ENCODE results near the gene DEXI. TPM values are rescaled to one million over a fixed set of nuclear protein-coding genes. Genes with fewer than 3 reads are reported as not detected.

The DEXI gene
- total RNA-seq, 1 donor from 2014 or later: 47.9 TPM

DNA sequence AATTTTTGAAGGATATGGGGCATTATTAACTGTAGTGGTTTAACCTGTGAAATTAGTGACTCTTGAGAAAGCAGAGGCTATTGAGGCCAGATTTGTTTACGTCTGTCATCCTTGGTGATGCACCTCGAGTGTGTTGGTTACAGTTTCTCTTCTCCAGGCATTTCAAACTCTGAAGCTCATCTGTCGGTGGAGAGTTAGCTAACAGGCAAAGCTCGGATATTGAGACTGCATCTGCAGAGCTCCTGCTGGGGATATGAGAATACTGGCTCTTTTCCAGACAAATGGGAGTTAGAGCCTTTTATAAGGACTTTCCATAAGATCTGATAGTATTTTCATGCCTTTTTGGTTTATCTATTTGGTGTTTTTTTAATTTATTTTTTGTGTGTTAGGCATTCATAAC lies 8.8 kb upstream of the DEXI start:
- Histone ChIP-seq H3K27me3 (ENCODE audit: control insufficient read depth, insufficient read depth, low read length) (no peaks in the 10 kb centered on the region), H3K4me3 (ENCODE audit: low read depth, low read length) (no peak overlapping the region), H3K36me3 (ENCODE audit: control insufficient read depth, insufficient read depth, low read length) (no peaks in the 10 kb centered on the region)
- TF ChIP-seq, protein P1, sequence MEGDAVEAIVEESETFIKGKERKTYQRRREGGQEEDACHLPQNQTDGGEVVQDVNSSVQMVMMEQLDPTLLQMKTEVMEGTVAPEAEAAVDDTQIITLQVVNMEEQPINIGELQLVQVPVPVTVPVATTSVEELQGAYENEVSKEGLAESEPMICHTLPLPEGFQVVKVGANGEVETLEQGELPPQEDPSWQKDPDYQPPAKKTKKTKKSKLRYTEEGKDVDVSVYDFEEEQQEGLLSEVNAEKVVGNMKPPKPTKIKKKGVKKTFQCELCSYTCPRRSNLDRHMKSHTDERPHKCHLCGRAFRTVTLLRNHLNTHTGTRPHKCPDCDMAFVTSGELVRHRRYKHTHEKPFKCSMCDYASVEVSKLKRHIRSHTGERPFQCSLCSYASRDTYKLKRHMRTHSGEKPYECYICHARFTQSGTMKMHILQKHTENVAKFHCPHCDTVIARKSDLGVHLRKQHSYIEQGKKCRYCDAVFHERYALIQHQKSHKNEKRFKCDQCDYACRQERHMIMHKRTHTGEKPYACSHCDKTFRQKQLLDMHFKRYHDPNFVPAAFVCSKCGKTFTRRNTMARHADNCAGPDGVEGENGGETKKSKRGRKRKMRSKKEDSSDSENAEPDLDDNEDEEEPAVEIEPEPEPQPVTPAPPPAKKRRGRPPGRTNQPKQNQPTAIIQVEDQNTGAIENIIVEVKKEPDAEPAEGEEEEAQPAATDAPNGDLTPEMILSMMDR (IDR thresholded peaks at IDR 0.05; ENCODE audit: insufficient read depth, low read length, severe bottlenecking): no peak
- DNase-seq (ENCODE audit: low read depth) (no peak), FAIRE-seq (no peak)

DNA sequence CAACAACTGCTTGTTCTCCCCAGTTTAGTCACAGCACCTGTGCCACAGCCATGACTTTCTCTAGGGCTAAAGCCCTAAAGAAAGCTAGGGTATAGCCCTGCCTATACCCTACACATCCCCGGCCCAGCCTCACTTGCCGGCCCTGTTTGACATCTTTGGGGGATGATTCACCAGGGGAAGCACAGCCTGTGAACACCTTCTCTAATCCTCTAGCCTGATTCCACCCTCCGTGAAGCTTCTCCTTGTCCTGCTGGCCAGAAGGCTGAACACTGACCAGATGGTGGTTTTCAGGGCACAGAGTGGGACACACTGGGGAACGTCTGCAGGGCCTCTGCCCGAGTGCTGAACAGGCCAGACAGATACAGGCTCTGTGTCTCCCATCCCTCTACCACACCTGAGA lies 8.1 kb upstream of the DEXI start:
- no peak for FAIRE-seq
- Histone ChIP-seq H3K4me3 (ENCODE audit: low read depth, low read length) (no peak overlapping the region), H3K36me3 (ENCODE audit: control insufficient read depth, insufficient read depth, low read length) (no peaks in the 10 kb centered on the region), H3K27me3 (ENCODE audit: control insufficient read depth, insufficient read depth, low read length) (no peaks in the 10 kb centered on the region)
- peak; percentile 72 for DNase-seq (ENCODE audit: low read depth)
- TF ChIP-seq, protein P1 (IDR thresholded peaks at IDR 0.05; ENCODE audit: insufficient read depth, low read length, severe bottlenecking): no peak

DNA sequence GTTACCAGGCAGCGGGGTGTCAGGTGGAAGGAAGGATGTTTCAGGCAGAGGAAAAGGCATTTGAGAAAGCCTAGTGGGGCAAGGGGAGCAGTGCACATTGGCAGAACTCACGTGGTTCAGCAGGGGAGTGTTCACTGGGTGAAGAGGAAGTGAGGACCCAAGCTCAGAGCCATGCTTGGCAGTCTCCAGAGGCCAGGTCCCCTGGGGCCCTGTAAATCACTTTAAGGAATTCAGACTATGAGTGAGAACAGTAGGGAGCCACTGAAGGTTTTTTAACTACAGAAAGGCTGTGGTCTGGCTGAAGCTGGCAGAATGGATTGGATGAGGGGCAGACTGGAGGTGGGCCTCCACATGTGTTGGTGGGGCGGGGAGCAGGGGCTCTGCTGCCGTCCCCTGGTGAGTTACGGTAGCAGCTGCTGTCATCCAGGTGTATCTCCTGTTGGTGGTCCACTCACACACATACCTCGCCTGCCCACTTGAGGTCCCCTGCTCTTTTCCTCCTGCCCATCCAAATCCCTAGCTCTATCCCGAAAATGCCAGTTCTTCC lies 7.2 kb upstream of the DEXI start:
- no peaks in the 10 kb centered on the region for H3K36me3 ChIP-seq (ENCODE audit: control insufficient read depth, insufficient read depth, low read length)
- no peaks in the 10 kb centered on the region for H3K27me3 ChIP-seq (ENCODE audit: control insufficient read depth, insufficient read depth, low read length)
- no peak for FAIRE-seq
- no peak overlapping the region for H3K4me3 ChIP-seq (ENCODE audit: low read depth, low read length)
- no peak for DNase-seq (ENCODE audit: low read depth)
- TF ChIP-seq, protein P1 (IDR thresholded peaks at IDR 0.05; ENCODE audit: insufficient read depth, low read length, severe bottlenecking): no peak

DNA sequence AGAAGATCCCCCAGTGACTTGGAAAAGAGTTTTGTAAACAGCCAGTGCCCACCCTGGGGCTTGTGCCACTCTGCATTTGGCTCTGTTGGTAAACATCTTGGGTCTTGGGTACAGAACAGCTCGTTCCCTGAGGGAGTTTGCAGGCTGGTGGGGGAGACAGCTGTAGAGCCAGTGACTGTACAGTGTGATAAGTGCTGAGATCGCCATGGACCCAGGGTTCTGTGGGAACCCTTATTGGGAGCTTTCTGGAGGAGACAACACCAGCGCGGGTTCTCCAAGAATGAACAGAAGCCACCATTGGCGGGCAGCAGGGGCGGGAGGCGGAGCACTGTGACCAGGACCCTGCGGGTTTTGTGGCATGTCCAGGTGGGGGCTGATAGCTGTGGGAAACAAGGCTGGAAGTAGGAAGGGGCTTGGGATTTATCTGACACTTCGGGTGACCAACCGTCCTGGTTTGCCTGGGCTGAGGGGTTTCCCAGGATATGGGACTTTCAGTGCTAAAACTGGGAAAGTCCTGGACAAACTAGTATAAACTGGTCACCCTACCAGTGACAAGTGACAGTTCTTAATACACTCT lies 5.0 kb upstream of the DEXI start:
- Histone ChIP-seq H3K36me3 (ENCODE audit: control insufficient read depth, insufficient read depth, low read length) (no peaks in the 10 kb centered on the region), H3K4me3 (ENCODE audit: low read depth, low read length) (no peak overlapping the region), H3K27me3 (ENCODE audit: control insufficient read depth, insufficient read depth, low read length) (no peaks in the 10 kb centered on the region)
- TF ChIP-seq, protein P1 (IDR thresholded peaks at IDR 0.05; ENCODE audit: insufficient read depth, low read length, severe bottlenecking): no peak
- FAIRE-seq (no peak), DNase-seq (ENCODE audit: low read depth) (no peak)

DNA sequence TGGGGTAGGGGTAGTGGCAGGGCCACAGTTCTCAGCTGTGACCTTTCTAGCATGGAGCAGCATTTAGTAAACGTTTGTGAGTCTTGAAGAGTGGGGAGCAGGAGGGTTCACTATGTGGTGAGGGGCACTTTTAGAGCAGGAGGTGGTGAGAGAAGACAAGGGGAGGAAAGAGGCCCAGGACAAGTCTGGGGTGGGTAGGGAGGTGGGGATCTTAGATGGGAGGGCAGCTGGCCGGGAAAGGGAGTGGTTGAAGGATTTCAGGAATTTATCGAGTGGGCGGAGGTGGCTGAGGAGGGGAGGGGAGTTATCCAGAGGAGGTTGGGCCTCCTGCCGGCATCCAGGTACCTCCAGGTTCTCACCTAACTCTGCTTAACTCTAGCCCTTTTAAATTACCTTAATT lies 4.0 kb upstream of the DEXI start:
- no peaks in the 10 kb centered on the region for H3K36me3 ChIP-seq (ENCODE audit: control insufficient read depth, insufficient read depth, low read length)
- no peaks in the 10 kb centered on the region for H3K27me3 ChIP-seq (ENCODE audit: control insufficient read depth, insufficient read depth, low read length)
- FAIRE-seq (no peak), DNase-seq (ENCODE audit: low read depth) (peak; percentile 53)
- H3K4me3 ChIP-seq (ENCODE audit: low read depth, low read length): no peak overlapping the region
- TF ChIP-seq, protein P1 (IDR thresholded peaks at IDR 0.05; ENCODE audit: insufficient read depth, low read length, severe bottlenecking): no peak

All from bronchial epithelial cell (primary cell).